Measurements from ENCODE around the gene OR5D16.
"Not testable (repeated sequence)": the region's sequence is repeated elsewhere in the genome, so short reads cannot be mapped to it uniquely, and the experiment has no call there.

Gene OR5D16

DNA sequence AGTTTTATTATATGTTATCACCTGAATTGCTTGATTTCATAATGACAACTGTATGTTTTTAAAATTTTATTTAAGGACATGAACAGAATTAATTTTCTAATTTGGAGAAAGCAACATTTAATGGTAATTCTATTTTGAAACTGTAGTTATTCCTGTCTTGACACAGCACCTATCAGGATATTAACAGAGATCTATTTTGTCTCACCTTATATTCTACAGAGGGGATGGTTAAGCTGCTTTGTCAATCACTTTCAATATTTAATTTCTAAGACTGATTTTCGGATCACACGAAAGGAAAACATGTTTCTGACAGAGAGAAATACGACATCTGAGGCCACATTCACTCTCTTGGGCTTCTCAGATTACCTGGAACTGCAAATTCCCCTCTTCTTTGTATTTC lies at the start of gene OR5D16:
TSS of gene OR5D16 (plus strand) at position 301 of the 400 bp plus-strand sequence. CDS start at position 301, 0 bp downstream.
- no peak for DNase-seq

DNA sequence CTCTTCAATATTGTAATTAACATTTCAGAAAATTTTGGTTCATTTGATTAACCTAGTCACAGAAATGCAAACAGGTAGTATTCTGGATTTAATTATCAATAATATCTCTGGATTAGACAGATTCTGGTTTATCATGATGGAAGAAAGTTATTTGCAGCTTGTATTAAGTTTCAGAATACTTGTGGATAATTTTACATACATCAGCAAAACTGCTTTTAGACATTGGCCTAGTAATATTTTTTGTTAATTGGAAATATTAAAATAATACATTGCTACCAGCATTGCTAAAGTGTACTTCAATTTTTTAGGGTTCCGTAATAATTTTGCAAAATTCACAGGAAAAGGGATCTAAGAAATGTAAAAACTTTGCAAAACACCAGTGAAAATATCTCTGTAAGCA lies 46.9 kb upstream of the OR5D16 start:
- no peak for DNase-seq

DNA sequence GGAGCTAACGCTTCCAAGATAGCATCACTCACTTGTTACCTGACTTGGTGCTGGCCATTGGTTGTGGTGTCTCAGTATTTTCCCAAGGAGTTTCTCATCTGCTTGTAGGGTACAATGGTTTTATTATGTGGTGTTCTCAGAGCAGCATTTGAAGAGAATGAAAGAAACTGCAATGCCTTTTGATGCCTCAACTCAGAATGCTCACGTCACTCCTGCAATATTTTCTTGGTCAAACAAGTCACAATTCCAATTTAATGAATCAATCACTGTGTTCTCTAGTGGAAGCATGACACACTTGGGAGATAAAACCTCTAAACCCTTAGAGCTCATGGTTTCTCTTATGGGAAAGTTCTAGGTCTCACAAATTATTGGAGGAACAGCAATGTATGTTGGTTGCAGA lies 45.2 kb upstream of the OR5D16 start:
- DNase-seq = no peak

GRCh38 chr11:55795256-55795655 lies 43.3 kb upstream of the OR5D16 start, which contains the start of gene OR5D14:
OR5D14 (plus strand) TSS chr11:55795556; CDS start chr11:55795556, 0 bp downstream.
- DNase-seq = no peak

GRCh38 chr11:55806248-55806647 lies 32.3 kb upstream of the OR5D16 start:
- no peak for DNase-seq

DNA sequence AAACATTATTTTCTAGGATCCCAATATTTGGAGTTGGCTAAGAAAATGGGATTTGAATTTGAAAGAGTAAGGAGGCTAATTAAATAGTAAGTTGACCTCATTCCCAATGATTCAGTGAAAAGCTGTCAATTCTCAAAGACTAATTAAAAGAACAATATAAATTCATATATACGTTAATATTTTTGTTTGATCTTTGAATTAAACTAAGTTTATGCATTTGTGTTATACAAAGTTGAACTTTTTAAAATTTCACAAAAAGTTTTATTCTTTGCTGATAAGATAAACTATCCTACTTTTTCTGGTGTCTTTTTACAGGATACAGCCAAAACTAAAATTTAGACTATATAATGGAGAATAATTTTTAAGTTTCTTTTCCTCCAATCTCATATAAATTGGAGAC lies 27.5 kb upstream of the OR5D16 start, which contains the start of gene OR5L1:
TSS of gene OR5L1 (plus strand) at position 301 of the 400 bp plus-strand sequence. CDS start 100 bp downstream, outside the sequence.
- DNase-seq = no peak

DNA sequence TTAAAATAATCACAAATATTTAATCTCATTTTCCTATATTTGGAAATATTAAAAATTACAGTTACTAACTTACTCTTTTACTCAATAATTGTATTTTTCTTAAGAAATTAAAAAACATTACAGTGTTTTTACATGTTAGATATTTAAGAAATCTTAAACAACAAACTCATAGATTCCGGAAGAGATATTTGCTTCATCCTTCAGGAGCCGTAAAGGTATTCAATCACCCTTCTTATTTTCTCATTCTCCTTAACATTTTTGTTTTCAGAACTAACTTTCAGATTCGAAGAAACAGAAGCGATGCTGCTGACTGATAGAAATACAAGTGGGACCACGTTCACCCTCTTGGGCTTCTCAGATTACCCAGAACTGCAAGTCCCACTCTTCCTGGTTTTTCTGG lies 19.2 kb upstream of the OR5D16 start, which contains the start of gene OR5D18:
TSS of gene OR5D18 (plus strand) at position 301 of the 400 bp plus-strand sequence. CDS start at position 301, 0 bp downstream.
- no peak for DNase-seq

DNA sequence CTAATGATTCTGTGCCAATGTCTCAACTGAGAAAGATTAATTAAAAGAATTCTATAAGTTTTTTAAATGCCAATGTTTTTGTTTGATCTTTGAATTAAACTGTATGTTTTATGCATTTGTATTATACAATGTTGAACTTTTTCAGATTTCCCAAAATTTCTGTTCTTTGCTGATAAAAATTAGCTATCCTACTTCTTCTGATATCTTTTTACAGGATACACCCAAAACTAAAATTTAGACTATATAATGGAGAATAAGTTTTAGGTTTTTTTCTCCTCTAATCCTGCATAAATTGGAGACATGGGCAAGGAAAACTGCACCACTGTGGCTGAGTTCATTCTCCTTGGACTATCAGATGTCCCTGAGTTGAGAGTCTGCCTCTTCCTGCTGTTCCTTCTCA lies 11.6 kb upstream of the OR5D16 start, which contains the start of gene OR5L2:
TSS of gene OR5L2 (plus strand) at position 301 of the 400 bp plus-strand sequence. CDS start at position 301, 0 bp downstream.
- DNase-seq = no peak

- DNase-seq = no peak
These were observed 8.9 kb downstream of the OR5D16 start for GRCh38 chr11:55847453-55847852.

DNA sequence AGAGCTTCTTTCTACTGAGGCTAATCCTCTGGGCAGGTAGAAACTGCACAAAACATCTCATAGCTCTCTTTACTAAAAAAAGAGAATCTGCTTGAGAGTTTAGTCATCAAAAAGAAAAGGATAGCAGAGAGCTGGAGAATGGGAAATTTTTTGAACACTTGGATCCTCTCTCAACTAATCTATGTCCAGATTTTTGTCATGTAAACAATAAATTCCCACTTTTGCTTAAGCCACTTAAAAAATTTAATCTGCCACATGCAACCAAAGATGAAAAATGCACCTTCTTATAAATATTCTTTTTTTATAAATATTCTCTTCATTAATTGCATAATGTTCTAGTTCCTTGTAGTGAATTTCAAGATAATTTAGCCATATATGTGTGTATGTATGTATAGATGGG lies 10.5 kb downstream of the OR5D16 start:
- no peak for DNase-seq

- DNase-seq = no peak
These were observed 13.6 kb downstream of the OR5D16 start for GRCh38 chr11:55852141-55852540.

DNA sequence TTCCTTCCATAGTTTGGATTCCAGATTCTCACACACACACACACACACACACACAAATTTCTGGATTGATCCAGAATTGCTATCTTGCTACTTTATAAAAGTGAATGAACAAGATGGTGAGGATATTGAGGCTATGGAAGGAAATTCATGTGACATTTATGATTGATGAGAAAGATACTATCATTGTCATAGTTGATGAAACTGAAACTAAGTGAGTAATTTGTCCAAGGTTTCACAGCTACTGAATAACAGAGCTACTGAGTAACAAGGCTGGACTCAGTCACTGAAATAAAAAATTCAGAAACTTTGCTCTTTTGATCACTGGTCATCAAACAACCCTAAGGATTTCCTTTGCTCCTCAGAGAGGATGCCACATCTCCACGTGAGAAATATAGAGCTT lies 16.2 kb downstream of the OR5D16 start:
- DNase-seq = no peak

- DNase-seq = not testable (repeated sequence)
These were observed 28.8 kb downstream of the OR5D16 start for GRCh38 chr11:55867354-55867753.

- DNase-seq = not testable (repeated sequence)
These were observed 34.2 kb downstream of the OR5D16 start for GRCh38 chr11:55872731-55873130.

DNA sequence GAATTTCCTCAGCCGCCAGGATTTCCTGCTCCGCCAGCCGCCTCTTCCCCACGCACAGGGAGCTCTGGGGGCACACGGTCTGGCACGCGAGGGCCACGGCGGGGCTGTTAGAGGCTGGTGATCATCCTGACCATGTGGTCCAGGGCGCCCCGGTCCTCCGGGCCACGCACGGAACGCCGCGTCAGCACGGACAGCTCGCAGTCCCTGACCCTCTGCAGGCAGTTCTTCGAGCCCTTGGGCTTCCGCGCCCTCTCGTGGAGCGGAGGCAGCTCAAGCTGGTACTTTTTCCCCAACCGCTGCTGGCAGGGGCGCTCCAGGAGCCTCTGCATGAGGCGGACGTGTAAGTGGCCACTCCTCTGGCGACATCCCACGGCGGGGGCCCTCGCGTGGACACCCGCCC lies 34.6 kb downstream of the OR5D16 start:
- not testable (repeated sequence) for DNase-seq

DNA sequence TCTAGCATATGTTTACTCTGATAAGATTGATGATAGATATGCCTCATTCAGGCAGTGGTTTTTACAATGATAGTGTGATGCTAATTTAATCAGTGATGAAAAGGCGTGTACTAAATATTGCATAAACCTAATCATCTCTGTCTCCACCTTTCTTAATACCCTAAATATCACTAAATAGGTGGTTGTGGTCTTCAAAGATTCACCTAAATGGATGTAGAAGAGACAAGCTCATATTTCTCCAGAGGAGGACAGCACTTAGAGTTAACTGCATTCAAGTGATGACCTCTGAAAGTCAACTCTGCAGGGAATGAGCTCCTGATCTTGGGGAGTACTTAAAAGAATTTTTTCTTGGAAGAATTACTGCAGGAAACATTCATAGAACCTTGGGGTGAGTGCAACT lies 44.4 kb downstream of the OR5D16 start, which contains the start of gene TRIM51:
TSS of gene TRIM51 (plus strand) at position 301 of the 400 bp plus-strand sequence. CDS start 2,132 bp downstream, outside the sequence.
- DNase-seq = not testable (repeated sequence)

GRCh38 chr11:55884995-55885394 lies 46.4 kb downstream of the OR5D16 start:
- not testable (repeated sequence) for DNase-seq

DNA sequence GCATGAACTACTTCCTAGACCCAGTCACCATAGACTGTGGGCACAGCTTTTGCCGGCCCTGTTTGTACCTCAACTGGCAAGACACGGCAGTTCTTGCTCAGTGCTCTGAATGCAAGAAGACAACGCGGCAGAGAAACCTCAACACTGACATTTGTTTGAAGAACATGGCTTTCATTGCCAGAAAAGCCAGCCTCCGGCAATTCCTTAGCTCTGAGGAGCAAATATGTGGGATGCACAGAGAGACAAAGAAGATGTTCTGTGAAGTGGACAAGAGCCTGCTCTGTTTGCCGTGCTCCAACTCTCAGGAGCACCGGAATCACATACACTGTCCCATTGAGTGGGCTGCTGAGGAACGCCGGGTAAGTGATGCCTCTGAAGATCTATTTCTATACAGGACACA lies 46.9 kb downstream of the OR5D16 start:
- DNase-seq = not testable (repeated sequence)

All from activated CD4-positive, alpha-beta T cell treated with anti-CD3 and anti-CD28 coated beads for 1 hour (primary cell).